ENCODE measurements around the gene EPC1.

EPC1 gene

GRCh38 chr10:32299354-32299980 is 47.5 kb downstream of the EPC1 start:
- DNase-seq, result no peak
- 100% methylated on average over 3 of the region's 7 CpGs for WGBS (ENCODE audit: insufficient coverage)
- Histone ChIP-seq H3K27me3 (replicated peaks in 2 of 5; ENCODE audit: control insufficient read depth in 4 of 5, insufficient read depth in 5 of 5, low read length in 4 of 5) (no peaks in the 10 kb centered on the region), H3K4me3 (ENCODE audit: control insufficient read depth in 1 of 7, extremely low read depth in 1 of 7, insufficient read depth in 4 of 7, low read depth in 2 of 7, low read length in 6 of 7) (no peak overlapping the region), H3K36me3 (ENCODE audit: control insufficient read depth in 4 of 4, insufficient read depth in 4 of 4, low read length in 3 of 4) (peaks cover 5 to 32% (median 18%) of the 10 kb centered on the region in 4 experiments), H3K27ac (ENCODE audit: insufficient read depth in 1 of 2, low read depth in 1 of 2, low read length in 2 of 2, poor library complexity in 1 of 2, severe bottlenecking in 2 of 2) (no peak overlapping the region), H3K9me3 (ENCODE audit: control extremely low read depth in 1 of 5, control insufficient read depth in 4 of 5, insufficient read depth in 2 of 5, low read depth in 1 of 5, low read length in 4 of 5) (no peaks in the 10 kb centered on the region), H3K4me1 (ENCODE audit: control extremely low read depth in 1 of 4, control insufficient read depth in 4 of 4, insufficient read depth in 4 of 4, low read length in 3 of 4) (no peaks in the 10 kb centered on the region)
- CTCF ChIA-PET, result interaction anchor here (0.7 to 1.3 kb wide), 2 partner anchors 19 to 70 kb away, joined by 3 to 4 read pairs; no protein-coding TSS in a partner anchor
- POLR2A ChIA-PET, result no interaction called here

- Histone ChIP-seq H3K27me3 (replicated peaks in 2 of 5; ENCODE audit: control insufficient read depth in 4 of 5, insufficient read depth in 5 of 5, low read length in 4 of 5) (no peaks in the 10 kb centered on the region), H3K4me3 (ENCODE audit: control insufficient read depth in 1 of 7, extremely low read depth in 1 of 7, insufficient read depth in 4 of 7, low read depth in 2 of 7, low read length in 6 of 7) (no peak overlapping the region), H3K27ac (ENCODE audit: insufficient read depth in 1 of 2, low read depth in 1 of 2, low read length in 2 of 2, poor library complexity in 1 of 2, severe bottlenecking in 2 of 2) (no peak overlapping the region), H3K9me3 (ENCODE audit: control extremely low read depth in 1 of 5, control insufficient read depth in 4 of 5, insufficient read depth in 2 of 5, low read depth in 1 of 5, low read length in 4 of 5) (no peaks in the 10 kb centered on the region), H3K36me3 (ENCODE audit: control insufficient read depth in 4 of 4, insufficient read depth in 4 of 4, low read length in 3 of 4) (peaks cover 3 to 23% (median 12%) of the 10 kb centered on the region in 4 experiments), H3K4me1 (ENCODE audit: control extremely low read depth in 1 of 4, control insufficient read depth in 4 of 4, insufficient read depth in 4 of 4, low read length in 3 of 4) (no peaks in the 10 kb centered on the region)
- no peak for DNase-seq
- 93% methylated on average over 6 of the region's 11 CpGs for WGBS (ENCODE audit: insufficient coverage)
- ChIA-PET POLR2A (no interaction called here), CTCF (interaction anchor here (0.9 kb wide), 1 partner anchor 17 kb away, joined by 3 read pairs; no protein-coding TSS in a partner anchor)
Measured at GRCh38 chr10:32298075-32298812, 48.7 kb downstream of the EPC1 start.

GRCh38 chr10:32295027-32295426 is 51.9 kb downstream of the EPC1 start:
- WGBS (ENCODE audit: insufficient coverage), result 100% methylated on average over 2 of the region's 2 CpGs
- Histone ChIP-seq H3K27ac (ENCODE audit: insufficient read depth in 1 of 2, low read depth in 1 of 2, low read length in 2 of 2, poor library complexity in 1 of 2, severe bottlenecking in 2 of 2) (no peak overlapping the region), H3K36me3 (ENCODE audit: control insufficient read depth in 4 of 4, insufficient read depth in 4 of 4, low read length in 3 of 4) (peaks cover 7 to 38% (median 18%) of the 10 kb centered on the region in 4 experiments), H3K4me3 (ENCODE audit: control insufficient read depth in 1 of 7, extremely low read depth in 1 of 7, insufficient read depth in 4 of 7, low read depth in 2 of 7, low read length in 6 of 7) (no peak overlapping the region), H3K27me3 (replicated peaks in 2 of 5; ENCODE audit: control insufficient read depth in 4 of 5, insufficient read depth in 5 of 5, low read length in 4 of 5) (no peaks in the 10 kb centered on the region), H3K4me1 (ENCODE audit: control extremely low read depth in 1 of 4, control insufficient read depth in 4 of 4, insufficient read depth in 4 of 4, low read length in 3 of 4) (no peaks in the 10 kb centered on the region), H3K9me3 (ENCODE audit: control extremely low read depth in 1 of 5, control insufficient read depth in 4 of 5, insufficient read depth in 2 of 5, low read depth in 1 of 5, low read length in 4 of 5) (no peaks in the 10 kb centered on the region)
- POLR2A ChIA-PET, result no interaction called here
- CTCF ChIA-PET, result interaction anchor here (0.9 to 1.4 kb wide), 4 partner anchors 15 to 53 kb away, joined by 3 to 6 read pairs (median 4); no protein-coding TSS in a partner anchor
- no peak for DNase-seq

- CTCF ChIA-PET, result interaction anchor here (1.2 kb wide), 1 partner anchor 12 kb away, joined by 3 read pairs; no protein-coding TSS in a partner anchor
- DNase-seq, result no peak
- Histone ChIP-seq H3K4me3 (ENCODE audit: control insufficient read depth in 1 of 7, extremely low read depth in 1 of 7, insufficient read depth in 4 of 7, low read depth in 2 of 7, low read length in 6 of 7) (no peak overlapping the region), H3K36me3 (ENCODE audit: control insufficient read depth in 4 of 4, insufficient read depth in 4 of 4, low read length in 3 of 4) (peaks cover 6 to 39% (median 22%) of the 10 kb centered on the region in 4 experiments), H3K27ac (ENCODE audit: insufficient read depth in 1 of 2, low read depth in 1 of 2, low read length in 2 of 2, poor library complexity in 1 of 2, severe bottlenecking in 2 of 2) (no peak overlapping the region), H3K4me1 (ENCODE audit: control extremely low read depth in 1 of 4, control insufficient read depth in 4 of 4, insufficient read depth in 4 of 4, low read length in 3 of 4) (no peaks in the 10 kb centered on the region), H3K27me3 (replicated peaks in 2 of 5; ENCODE audit: control insufficient read depth in 4 of 5, insufficient read depth in 5 of 5, low read length in 4 of 5) (no peaks in the 10 kb centered on the region), H3K9me3 (ENCODE audit: control extremely low read depth in 1 of 5, control insufficient read depth in 4 of 5, insufficient read depth in 2 of 5, low read depth in 1 of 5, low read length in 4 of 5) (no peaks in the 10 kb centered on the region)
- 100% methylated on average over 1 of the region's 4 CpGs for WGBS (ENCODE audit: insufficient coverage)
- POLR2A ChIA-PET, result no interaction called here
Measured at GRCh38 chr10:32293581-32293980, 53.4 kb downstream of the EPC1 start.

GRCh38 chr10:32279795-32280194 is 67.2 kb downstream of the EPC1 start:
- no peaks in the 10 kb centered on the region for H3K4me1 ChIP-seq (ENCODE audit: control extremely low read depth in 1 of 4, control insufficient read depth in 4 of 4, insufficient read depth in 4 of 4, low read length in 3 of 4)
- no peak for DNase-seq
- peaks cover 9 to 50% (median 23%) of the 10 kb centered on the region in 4 experiments for H3K36me3 ChIP-seq (ENCODE audit: control insufficient read depth in 4 of 4, insufficient read depth in 4 of 4, low read length in 3 of 4)
- no peak overlapping the region for H3K4me3 ChIP-seq (ENCODE audit: control insufficient read depth in 1 of 7, extremely low read depth in 1 of 7, insufficient read depth in 4 of 7, low read depth in 2 of 7, low read length in 6 of 7)
- no peaks in the 10 kb centered on the region for H3K27me3 ChIP-seq (replicated peaks in 2 of 5; ENCODE audit: control insufficient read depth in 4 of 5, insufficient read depth in 5 of 5, low read length in 4 of 5)
- ChIA-PET CTCF (interaction anchor here (1.1 to 1.3 kb wide), 4 partner anchors 13 to 24 kb away, joined by 3 to 4 read pairs (median 3); no protein-coding TSS in a partner anchor), POLR2A (no interaction called here)
- 100% methylated on average over 1 of the region's 1 CpG for WGBS (ENCODE audit: insufficient coverage)
- H3K9me3 ChIP-seq (ENCODE audit: control extremely low read depth in 1 of 5, control insufficient read depth in 4 of 5, insufficient read depth in 2 of 5, low read depth in 1 of 5, low read length in 4 of 5), result no peaks in the 10 kb centered on the region
- H3K27ac ChIP-seq (ENCODE audit: insufficient read depth in 1 of 2, low read depth in 1 of 2, low read length in 2 of 2, poor library complexity in 1 of 2, severe bottlenecking in 2 of 2), result no peak overlapping the region

- no CpG with 5 or more reads among the region's 1 CpG for WGBS (ENCODE audit: insufficient coverage)
- peaks cover 0 to 16% (median 8%) of the 10 kb centered on the region in 4 experiments for H3K4me1 ChIP-seq (ENCODE audit: control extremely low read depth in 1 of 4, control insufficient read depth in 4 of 4, insufficient read depth in 4 of 4, low read length in 3 of 4)
- peak in 2 of 3 donors; percentile 15 to 21 for DNase-seq
- ChIA-PET CTCF (interaction anchor here (1.1 kb wide), 1 partner anchor 73 kb away, joined by 3 read pairs; no protein-coding TSS in a partner anchor), POLR2A (no interaction called here)
- H3K36me3 ChIP-seq (ENCODE audit: control insufficient read depth in 4 of 4, insufficient read depth in 4 of 4, low read length in 3 of 4), result peaks cover 27 to 61% (median 44%) of the 10 kb centered on the region in 4 experiments
- H3K27me3 ChIP-seq (replicated peaks in 2 of 5; ENCODE audit: control insufficient read depth in 4 of 5, insufficient read depth in 5 of 5, low read length in 4 of 5), result no peaks in the 10 kb centered on the region
- no peaks in the 10 kb centered on the region for H3K9me3 ChIP-seq (ENCODE audit: control extremely low read depth in 1 of 5, control insufficient read depth in 4 of 5, insufficient read depth in 2 of 5, low read depth in 1 of 5, low read length in 4 of 5)
- H3K4me3 ChIP-seq (ENCODE audit: control insufficient read depth in 1 of 7, extremely low read depth in 1 of 7, insufficient read depth in 4 of 7, low read depth in 2 of 7, low read length in 6 of 7), result peak overlapping the region in 2 of 7 experiments; percentile 4 to 20
- H3K27ac ChIP-seq (ENCODE audit: insufficient read depth in 1 of 2, low read depth in 1 of 2, low read length in 2 of 2, poor library complexity in 1 of 2, severe bottlenecking in 2 of 2), result peak overlapping the region in 1 of 2 experiments; percentile 28
Measured at GRCh38 chr10:32273336-32273735, 73.6 kb downstream of the EPC1 start.

DNA sequence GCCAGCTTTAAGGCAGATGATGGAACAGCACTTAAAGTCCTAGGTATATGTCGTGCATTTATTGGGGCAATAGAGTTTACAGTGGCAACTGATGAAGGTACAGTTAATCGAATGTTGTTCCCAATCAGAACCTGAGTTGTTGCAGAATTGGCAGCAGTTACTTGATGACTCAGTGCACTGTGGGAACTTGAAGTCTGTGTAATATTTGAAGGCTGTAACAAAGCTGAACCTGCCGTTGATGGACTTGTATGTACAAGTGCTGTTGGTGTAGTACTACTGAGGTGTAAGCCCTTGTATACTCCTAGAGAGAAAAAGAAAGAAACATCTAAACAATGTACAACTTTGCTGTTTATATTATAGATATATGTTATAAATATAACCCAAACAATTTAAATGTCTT is 75.3 kb downstream of the EPC1 start:
- H3K36me3 ChIP-seq (ENCODE audit: control insufficient read depth in 4 of 4, insufficient read depth in 4 of 4, low read length in 3 of 4), result peaks cover 31 to 67% (median 49%) of the 10 kb centered on the region in 4 experiments
- CTCF ChIA-PET, result no interaction called here
- POLR2A ChIA-PET, result no interaction called here

More for the DNA sequence above, 75.3 kb downstream of the EPC1 start:
- no peak for DNase-seq
- Histone ChIP-seq H3K27me3 (replicated peaks in 2 of 5; ENCODE audit: control insufficient read depth in 4 of 5, insufficient read depth in 5 of 5, low read length in 4 of 5) (no peaks in the 10 kb centered on the region), H3K27ac (ENCODE audit: insufficient read depth in 1 of 2, low read depth in 1 of 2, low read length in 2 of 2, poor library complexity in 1 of 2, severe bottlenecking in 2 of 2) (no peak overlapping the region), H3K4me1 (ENCODE audit: control extremely low read depth in 1 of 4, control insufficient read depth in 4 of 4, insufficient read depth in 4 of 4, low read length in 3 of 4) (peaks cover 0 to 16% (median 8%) of the 10 kb centered on the region in 4 experiments), H3K4me3 (ENCODE audit: control insufficient read depth in 1 of 7, extremely low read depth in 1 of 7, insufficient read depth in 4 of 7, low read depth in 2 of 7, low read length in 6 of 7) (no peak overlapping the region), H3K9me3 (ENCODE audit: control extremely low read depth in 1 of 5, control insufficient read depth in 4 of 5, insufficient read depth in 2 of 5, low read depth in 1 of 5, low read length in 4 of 5) (no peaks in the 10 kb centered on the region)
- 100% methylated on average over 2 of the region's 3 CpGs for WGBS (ENCODE audit: insufficient coverage)

Measured in common myeloid progenitor, CD34-positive (primary cell).